ENCODE data around the gene RXFP2. TPM values are rescaled to one million over a fixed set of nuclear protein-coding genes. Genes with fewer than 3 reads are reported as not detected.

The RXFP2 gene
- total and polyA plus RNA-seq, 2 experiments from 2014 or later: not detected

GRCh38 chr13:31798189-31798588, 58.9 kb downstream of the RXFP2 start:
- WGBS (ENCODE audit: low lambda C conversion rate, missing lambda C conversion rate): 86% methylated on average over 4 of the region's 4 CpGs
- Histone ChIP-seq H3K27ac (no peak overlapping the region), H2AFZ (no peak overlapping the region), H3K9me2 (replicated peaks; ENCODE audit: insufficient read depth) (no peaks in the 10 kb centered on the region), H3K9me3 (ENCODE audit: low read depth) (no peaks in the 10 kb centered on the region), H3K4me1 (ENCODE audit: insufficient read depth) (no peaks in the 10 kb centered on the region), H3K79me2 (no peaks in the 10 kb centered on the region), H3K27me3 (no peaks in the 10 kb centered on the region), H3K36me3 (replicated peaks; ENCODE audit: insufficient read depth, low read depth) (no peaks in the 10 kb centered on the region), H3K4me3 (no peak overlapping the region), H3K4me2 (no peak overlapping the region), H4K20me1 (ENCODE audit: insufficient read depth, poor library complexity, severe bottlenecking) (no peaks in the 10 kb centered on the region)
- no peak for DNase-seq (ENCODE audit: low spot score)
- TF ChIP-seq EZH2phosphoT487 (IDR thresholded peaks at IDR 0.05; ENCODE audit: low read depth, severe bottlenecking, unreplicated experiment) (no peak), EZH2 (IDR thresholded peaks at IDR 0.05; ENCODE audit: borderline replicate concordance) (no peak), CTCF (IDR thresholded peaks at IDR 0.05; ENCODE audit: poor library complexity) (no peak)

GRCh38 chr13:31801088-31801487, 61.8 kb downstream of the RXFP2 start:
- Histone ChIP-seq H3K27ac (no peak overlapping the region), H4K20me1 (ENCODE audit: insufficient read depth, poor library complexity, severe bottlenecking) (no peaks in the 10 kb centered on the region), H3K27me3 (no peaks in the 10 kb centered on the region), H3K9me2 (replicated peaks; ENCODE audit: insufficient read depth) (no peaks in the 10 kb centered on the region), H3K4me2 (no peak overlapping the region), H3K36me3 (replicated peaks; ENCODE audit: insufficient read depth, low read depth) (no peaks in the 10 kb centered on the region), H3K9me3 (ENCODE audit: low read depth) (no peaks in the 10 kb centered on the region), H3K4me3 (no peak overlapping the region), H2AFZ (no peak overlapping the region), H3K79me2 (no peaks in the 10 kb centered on the region), H3K4me1 (ENCODE audit: insufficient read depth) (no peaks in the 10 kb centered on the region)
- DNase-seq (ENCODE audit: low spot score): no peak
- 93% methylated on average over 6 of the region's 6 CpGs for WGBS (ENCODE audit: low lambda C conversion rate, missing lambda C conversion rate)
- no peak for TF ChIP-seq EZH2phosphoT487 (IDR thresholded peaks at IDR 0.05; ENCODE audit: low read depth, severe bottlenecking, unreplicated experiment)
- no peak for TF ChIP-seq CTCF (IDR thresholded peaks at IDR 0.05; ENCODE audit: poor library complexity)
- TF ChIP-seq EZH2 (IDR thresholded peaks at IDR 0.05; ENCODE audit: borderline replicate concordance): no peak

GRCh38 chr13:31803311-31803710, 64.0 kb downstream of the RXFP2 start:
- Histone ChIP-seq H3K27ac (no peak overlapping the region), H3K36me3 (replicated peaks; ENCODE audit: insufficient read depth, low read depth) (no peaks in the 10 kb centered on the region), H3K9me3 (ENCODE audit: low read depth) (no peaks in the 10 kb centered on the region), H3K27me3 (no peaks in the 10 kb centered on the region), H3K9me2 (replicated peaks; ENCODE audit: insufficient read depth) (no peaks in the 10 kb centered on the region), H3K4me3 (no peak overlapping the region), H2AFZ (no peak overlapping the region), H3K4me2 (no peak overlapping the region), H3K4me1 (ENCODE audit: insufficient read depth) (no peaks in the 10 kb centered on the region), H4K20me1 (ENCODE audit: insufficient read depth, poor library complexity, severe bottlenecking) (no peaks in the 10 kb centered on the region), H3K79me2 (no peaks in the 10 kb centered on the region)
- no peak for DNase-seq (ENCODE audit: low spot score)
- no peak for TF ChIP-seq EZH2phosphoT487 (IDR thresholded peaks at IDR 0.05; ENCODE audit: low read depth, severe bottlenecking, unreplicated experiment)
- no peak for TF ChIP-seq CTCF (IDR thresholded peaks at IDR 0.05; ENCODE audit: poor library complexity)
- TF ChIP-seq EZH2 (IDR thresholded peaks at IDR 0.05; ENCODE audit: borderline replicate concordance): no peak
- WGBS (ENCODE audit: low lambda C conversion rate, missing lambda C conversion rate): 84% methylated on average over 1 of the region's 1 CpG

- Histone ChIP-seq H3K9me2 (replicated peaks; ENCODE audit: insufficient read depth) (no peaks in the 10 kb centered on the region), H3K4me2 (no peak overlapping the region), H4K20me1 (ENCODE audit: insufficient read depth, poor library complexity, severe bottlenecking) (no peaks in the 10 kb centered on the region), H2AFZ (no peak overlapping the region), H3K9me3 (ENCODE audit: low read depth) (no peaks in the 10 kb centered on the region), H3K27me3 (no peaks in the 10 kb centered on the region), H3K4me1 (ENCODE audit: insufficient read depth) (no peaks in the 10 kb centered on the region), H3K79me2 (no peaks in the 10 kb centered on the region), H3K4me3 (no peak overlapping the region), H3K36me3 (replicated peaks; ENCODE audit: insufficient read depth, low read depth) (no peaks in the 10 kb centered on the region), H3K27ac (no peak overlapping the region)
- no peak for DNase-seq (ENCODE audit: low spot score)
- WGBS (ENCODE audit: low lambda C conversion rate, missing lambda C conversion rate): 93% methylated on average over 4 of the region's 4 CpGs
- TF ChIP-seq CTCF (IDR thresholded peaks at IDR 0.05; ENCODE audit: poor library complexity) (no peak), EZH2 (IDR thresholded peaks at IDR 0.05; ENCODE audit: borderline replicate concordance) (no peak), EZH2phosphoT487 (IDR thresholded peaks at IDR 0.05; ENCODE audit: low read depth, severe bottlenecking, unreplicated experiment) (no peak)
Observed at GRCh38 chr13:31805841-31806240, 66.5 kb downstream of the RXFP2 start.

Measured in hepatocyte (in vitro differentiated cells).